Body of pancreas (tissue), 4 donors: ENCODE measurements around the gene CEP104. TPM values are rescaled to one million over a fixed set of nuclear protein-coding genes. Genes with fewer than 3 reads are reported as not detected.

ENCODE experiments used
- ATAC-seq: fragments of 150-250 bp; one replicate; pipeline ENCODE4 v1.9.1; 2016
- DNase-seq, 4 donors: peaks; one replicate each; pipeline ENCODE4 v3.0.0-alpha.2; 2019
- H3K27ac ChIP-seq, 4 donors: fragments of 200-600 bp; sonication (generic); 1 replicate in 3 of 4; 2 replicates in 1 of 4; pipeline versions ENCODE4 v1.5.1 to v1.6.1; 2016 to 2019; ENCODE audit warnings: mild to moderate bottlenecking in 1 of 4, mixed read lengths in 1 of 4, moderate library complexity in 1 of 4
- H3K27me3 ChIP-seq, 2 donors: fragments of 200-600 bp; sonication (generic); one replicate each; pipeline ENCODE4 v1.6.0; 2016; ENCODE audit warnings: mild to moderate bottlenecking in 1 of 2
- H3K36me3 ChIP-seq, 2 donors: fragments of 200-600 bp; sonication (generic); replicated peaks in 1 of 2; 2 replicates each; pipeline ENCODE4 v1.5.1; 2016; ENCODE audit warnings: low read depth in 2 of 2; ENCODE audit not compliant: insufficient read depth in 1 of 2
- H3K4me1 ChIP-seq: fragments of 200-600 bp; sonication (generic); one replicate; pipeline ENCODE4 v1.6.0; 2016
- H3K4me3 ChIP-seq, 2 donors: fragments of 200-600 bp; sonication (generic); 1 replicate in 1 of 2; 2 replicates in 1 of 2; pipeline ENCODE4 v1.5.1; 2016 to 2019
- H3K9me3 ChIP-seq, 3 donors: fragments of 200-600 bp; sonication (generic); 1 replicate in 2 of 3; 2 replicates in 1 of 3; pipeline ENCODE4 v1.5.1; 2016
- POLR2A ChIP-seq, 3 donors: fragments of 450-650 bp; IDR thresholded peaks; one replicate each; pipeline ENCODE4 v1.6.1; 2016; ENCODE audit warnings: antibody characterized with exemption in 3 of 3, mild to moderate bottlenecking in 2 of 3
- WGBS, 2 donors: methylation state at CpG; one replicate each; pipeline ENCODE4 v1.1.5; 2017; 5-methylcytosine and 5-hydroxymethylcytosine counted together
- intact Hi-C: fragments of 100-400 bp; cut with DNase I; formaldehyde crosslinking; loops from one replicate; pipeline ENCODE4 v1.15.1; 2023
- total RNA-seq, 2 donors: library from RNA; depleted of rRNA; stranded (reverse); fragments of >200 nt; gene quantifications; one replicate each; pipeline ENCODE4 v1.1.0, GENCODE V29; 2016
- TF ChIP-seq, protein P1 (sequence below), 7 experiments: fragments of 450-650 bp in 4 of 7; fragments of 200-600 bp in 3 of 7; sonication (generic) in 3 of 7; IDR thresholded peaks; one replicate each; pipeline ENCODE4 v1.5.1; 2016 to 2019; ENCODE audit warnings: antibody characterized with exemption in 7 of 7

Gene CEP104
- total RNA-seq, 2 donors from 2014 or later, result 17.9 to 22.1 TPM

DNA sequence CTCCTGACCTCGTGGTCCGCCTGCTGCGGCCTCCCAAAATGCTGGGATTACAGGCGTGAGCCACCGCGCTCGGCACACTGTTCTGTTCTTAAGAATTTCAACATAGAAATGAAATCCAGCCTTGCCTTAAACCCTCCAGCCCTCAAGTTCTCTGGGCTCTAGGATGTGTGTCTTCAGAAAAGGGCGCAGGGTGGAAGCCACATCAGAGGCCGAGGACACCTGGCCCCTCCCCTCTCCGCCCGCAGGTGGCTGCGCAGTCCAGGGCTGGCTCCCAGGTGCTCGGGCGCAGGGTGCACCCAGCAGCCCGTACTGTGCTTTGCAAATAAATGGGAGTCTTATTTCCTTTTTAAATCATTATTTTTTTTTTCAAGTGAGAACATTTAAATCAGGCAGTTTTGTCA lies 45.1 kb upstream of the CEP104 start:
- intact Hi-C loops, result no loop called here
- no peaks in the 10 kb centered on the region for H3K36me3 ChIP-seq
- no peak overlapping the region for H3K27ac ChIP-seq
- no peak overlapping the region for H3K4me3 ChIP-seq
- TF ChIP-seq POLR2A (IDR thresholded peaks at IDR 0.05), result no peak
- TF ChIP-seq, protein P1, sequence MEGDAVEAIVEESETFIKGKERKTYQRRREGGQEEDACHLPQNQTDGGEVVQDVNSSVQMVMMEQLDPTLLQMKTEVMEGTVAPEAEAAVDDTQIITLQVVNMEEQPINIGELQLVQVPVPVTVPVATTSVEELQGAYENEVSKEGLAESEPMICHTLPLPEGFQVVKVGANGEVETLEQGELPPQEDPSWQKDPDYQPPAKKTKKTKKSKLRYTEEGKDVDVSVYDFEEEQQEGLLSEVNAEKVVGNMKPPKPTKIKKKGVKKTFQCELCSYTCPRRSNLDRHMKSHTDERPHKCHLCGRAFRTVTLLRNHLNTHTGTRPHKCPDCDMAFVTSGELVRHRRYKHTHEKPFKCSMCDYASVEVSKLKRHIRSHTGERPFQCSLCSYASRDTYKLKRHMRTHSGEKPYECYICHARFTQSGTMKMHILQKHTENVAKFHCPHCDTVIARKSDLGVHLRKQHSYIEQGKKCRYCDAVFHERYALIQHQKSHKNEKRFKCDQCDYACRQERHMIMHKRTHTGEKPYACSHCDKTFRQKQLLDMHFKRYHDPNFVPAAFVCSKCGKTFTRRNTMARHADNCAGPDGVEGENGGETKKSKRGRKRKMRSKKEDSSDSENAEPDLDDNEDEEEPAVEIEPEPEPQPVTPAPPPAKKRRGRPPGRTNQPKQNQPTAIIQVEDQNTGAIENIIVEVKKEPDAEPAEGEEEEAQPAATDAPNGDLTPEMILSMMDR (IDR thresholded peaks at IDR 0.05), result no peak
- H3K27me3 ChIP-seq, result no peaks in the 10 kb centered on the region
- 92 to 95% methylated on average over 15 of the region's 15 CpGs for WGBS, 2 donors
- H3K9me3 ChIP-seq, result no peaks in the 10 kb centered on the region
- no peak for ATAC-seq
- DNase-seq, result no peak
- peaks cover 11% of the 10 kb centered on the region for H3K4me1 ChIP-seq

DNA sequence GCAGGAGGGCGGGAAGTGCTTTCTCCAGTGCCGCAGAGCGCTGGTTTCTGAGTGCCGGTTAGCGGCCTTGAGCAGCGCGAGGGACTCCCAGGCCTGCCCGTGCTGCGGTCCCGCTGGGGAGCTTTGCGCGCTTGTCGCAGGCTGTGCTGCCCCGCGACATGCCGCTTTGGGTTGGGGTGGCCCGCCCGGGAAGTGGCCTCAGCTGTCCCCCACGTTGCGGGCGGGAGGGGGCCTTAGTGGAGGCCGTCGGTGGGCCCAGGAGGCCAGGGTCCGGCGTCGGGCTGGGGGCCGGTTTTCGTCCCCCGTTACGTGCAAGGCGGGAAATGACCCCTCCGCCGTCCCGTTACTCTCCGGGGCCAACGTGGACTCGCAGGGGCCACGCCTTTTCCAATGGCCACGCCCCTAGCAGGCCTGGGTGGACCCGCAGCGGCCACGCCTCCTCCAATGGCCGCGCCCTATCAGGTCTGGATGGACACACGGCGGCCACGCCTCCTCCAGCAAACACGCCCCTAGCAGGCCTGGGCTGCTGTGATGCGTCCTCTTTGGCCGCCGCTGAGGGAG lies 44.0 kb upstream of the CEP104 start:
- H3K36me3 ChIP-seq, result no peaks in the 10 kb centered on the region
- peak overlapping the region; percentile 93 to 98 (median 98) for H3K27ac ChIP-seq
- peak in 2 of 3 donors; percentile 29 to 46 for TF ChIP-seq POLR2A (IDR thresholded peaks at IDR 0.05)
- TF ChIP-seq, protein P1 (IDR thresholded peaks at IDR 0.05), result peak in 1 of 7 experiments; percentile 7
- no peaks in the 10 kb centered on the region for H3K9me3 ChIP-seq
- no peaks in the 10 kb centered on the region for H3K27me3 ChIP-seq
- peaks cover 11% of the 10 kb centered on the region for H3K4me1 ChIP-seq
- ATAC-seq, result peak; percentile 82
- peak overlapping the region; percentile 63 to 90 for H3K4me3 ChIP-seq
- 0% methylated on average over 7 to 37 of the region's 51 CpGs for WGBS, 2 donors
- intact Hi-C loops, result no loop called here
- peak; percentile 99 to 100 (median 99) for DNase-seq

DNA sequence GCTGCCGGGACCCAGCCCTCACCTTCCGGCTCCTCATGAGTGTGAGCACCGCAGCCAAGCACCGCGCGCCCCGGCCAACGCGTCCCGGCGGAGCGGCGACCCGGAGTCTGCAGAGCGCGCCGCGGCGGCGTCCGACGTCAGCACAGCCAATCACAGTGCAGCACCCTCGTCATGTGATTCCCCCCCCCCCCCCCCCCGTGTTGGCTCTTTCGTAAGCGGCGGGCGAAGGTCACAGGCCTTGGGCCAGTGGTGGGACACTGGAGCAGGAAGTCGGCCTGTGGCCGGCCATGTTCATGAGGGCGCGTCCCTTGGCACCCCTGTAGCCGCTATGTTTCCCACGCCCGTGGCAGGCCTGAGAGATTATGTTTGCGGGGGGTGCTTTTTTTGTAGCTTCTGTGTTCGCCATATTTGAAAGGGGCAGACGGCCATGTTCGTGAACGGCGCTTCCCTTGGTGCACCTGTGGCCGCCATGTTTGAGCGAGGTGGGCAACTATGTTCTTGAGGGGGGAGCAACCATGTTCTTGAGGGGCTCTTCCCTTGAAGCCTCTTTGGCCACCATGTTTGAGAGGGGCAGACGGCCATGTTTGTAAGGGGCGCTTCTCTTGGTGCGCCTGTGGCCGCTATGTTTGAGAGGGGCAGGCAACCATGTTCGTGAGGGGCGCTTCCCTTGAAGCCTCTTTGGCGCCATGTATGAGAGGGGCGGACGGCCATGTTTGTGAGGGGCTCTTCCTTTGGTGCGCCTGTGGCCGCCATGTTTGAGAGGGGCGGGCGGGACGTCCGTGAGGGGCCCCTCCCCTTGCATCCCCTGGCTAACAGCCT lies 43.3 kb upstream of the CEP104 start, which contains the start of gene C1orf174:
Gene C1orf174, minus strand, starts transcription at position 123 of the 819 bp plus-strand sequence. Its CDS starts 86 bp downstream, at position 37.
- H3K9me3 ChIP-seq, result no peaks in the 10 kb centered on the region
- peaks cover 11% of the 10 kb centered on the region for H3K4me1 ChIP-seq
- no peaks in the 10 kb centered on the region for H3K27me3 ChIP-seq
- peak in 2 of 3 donors; percentile 71 to 76 for TF ChIP-seq POLR2A (IDR thresholded peaks at IDR 0.05)
- TF ChIP-seq, protein P1 (IDR thresholded peaks at IDR 0.05), result no peak
- ATAC-seq (peak; percentile 86), DNase-seq (peak; percentile 95 to 97 (median 96))
- 0% methylated on average over 8 to 36 of the region's 58 CpGs for WGBS, 2 donors
- intact Hi-C loops, result no loop called here
- peak within 1 kb of the TSS; percentile 93 to 98 (median 98) for H3K27ac ChIP-seq
- no peaks in the 10 kb centered on the region for H3K36me3 ChIP-seq
- H3K4me3 ChIP-seq, result peak within 1 kb of the TSS; percentile 63 to 90

DNA sequence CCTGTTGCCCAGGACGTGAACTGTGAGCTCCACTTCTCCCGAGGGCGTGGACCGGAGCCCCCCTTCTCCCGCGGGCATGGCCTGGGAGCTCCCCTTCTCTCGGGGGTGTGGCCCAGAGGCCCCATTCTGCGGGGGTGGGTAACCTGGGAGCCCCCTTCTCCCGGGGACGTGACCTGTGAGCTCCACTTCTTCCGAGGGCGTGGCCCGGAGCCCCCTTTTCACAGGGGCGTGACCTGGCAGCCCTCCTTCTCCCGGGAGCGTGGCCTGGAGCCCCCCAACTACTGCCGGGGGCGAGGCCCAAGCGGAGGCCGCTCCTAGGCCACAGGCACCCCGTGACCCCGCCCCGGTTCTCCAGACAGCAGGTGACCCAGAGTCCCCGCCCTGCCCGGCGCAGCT lies 42.7 kb upstream of the CEP104 start:
- Histone ChIP-seq H3K27ac (peak overlapping the region; percentile 93 to 98 (median 98)), H3K4me1 (peaks cover 11% of the 10 kb centered on the region), H3K4me3 (peak overlapping the region; percentile 30 to 63), H3K36me3 (no peaks in the 10 kb centered on the region), H3K27me3 (no peaks in the 10 kb centered on the region), H3K9me3 (no peaks in the 10 kb centered on the region)
- DNase-seq (no peak), ATAC-seq (no peak)
- TF ChIP-seq, protein P1 (IDR thresholded peaks at IDR 0.05), result no peak
- TF ChIP-seq POLR2A (IDR thresholded peaks at IDR 0.05), result no peak
- intact Hi-C loops, result no loop called here
- 0 to 1% methylated on average over 5 to 25 of the region's 26 CpGs for WGBS, 2 donors
